ENCODE results near the gene YPEL1.

The YPEL1 gene

GRCh38 chr22:21764038-21764804 lies 28.6 kb upstream of the YPEL1 start:
- no peak overlapping the region for H3K9ac ChIP-seq
- H2AFZ ChIP-seq = no peak overlapping the region
- H3K27ac ChIP-seq = no peak overlapping the region
- no peaks in the 10 kb centered on the region for H3K4me1 ChIP-seq
- no peaks in the 10 kb centered on the region for H3K79me2 ChIP-seq
- no peaks in the 10 kb centered on the region for H3K36me3 ChIP-seq (ENCODE audit: control insufficient read depth, insufficient read depth, low read length)
- H3K9me3 ChIP-seq (ENCODE audit: control insufficient read depth, low read length) = no peaks in the 10 kb centered on the region
- H3K27me3 ChIP-seq (ENCODE audit: control insufficient read depth, insufficient read depth, low read length) = no peaks in the 10 kb centered on the region
- TF ChIP-seq CTCF (IDR thresholded peaks at IDR 0.05) = no peak
- H3K4me2 ChIP-seq (ENCODE audit: low read length) = no peak overlapping the region
- no peak overlapping the region for H3K4me3 ChIP-seq (ENCODE audit: low read depth, low read length)

- Histone ChIP-seq H3K4me1 (no peaks in the 10 kb centered on the region), H3K9ac (no peak overlapping the region), H3K79me2 (no peaks in the 10 kb centered on the region), H3K4me3 (ENCODE audit: low read depth, low read length) (no peak overlapping the region), H3K4me2 (ENCODE audit: low read length) (no peak overlapping the region), H3K9me3 (ENCODE audit: control insufficient read depth, low read length) (no peaks in the 10 kb centered on the region), H3K27me3 (ENCODE audit: control insufficient read depth, insufficient read depth, low read length) (no peaks in the 10 kb centered on the region), H3K27ac (no peak overlapping the region), H3K36me3 (ENCODE audit: control insufficient read depth, insufficient read depth, low read length) (no peaks in the 10 kb centered on the region), H2AFZ (no peak overlapping the region)
- TF ChIP-seq CTCF (IDR thresholded peaks at IDR 0.05) = no peak
Observed at GRCh38 chr22:21762712-21763581, 27.4 kb upstream of the YPEL1 start.

- H3K27me3 ChIP-seq (ENCODE audit: control insufficient read depth, insufficient read depth, low read length) = no peaks in the 10 kb centered on the region
- no peaks in the 10 kb centered on the region for H3K4me1 ChIP-seq
- H3K9ac ChIP-seq = no peak overlapping the region
- H3K4me2 ChIP-seq (ENCODE audit: low read length) = no peak overlapping the region
- H3K36me3 ChIP-seq (ENCODE audit: control insufficient read depth, insufficient read depth, low read length) = no peaks in the 10 kb centered on the region
- TF ChIP-seq CTCF (IDR thresholded peaks at IDR 0.05) = no peak
- no peak overlapping the region for H2AFZ ChIP-seq
- no peak overlapping the region for H3K27ac ChIP-seq
- H3K9me3 ChIP-seq (ENCODE audit: control insufficient read depth, low read length) = no peaks in the 10 kb centered on the region
- H3K4me3 ChIP-seq (ENCODE audit: low read depth, low read length) = no peak overlapping the region
- no peaks in the 10 kb centered on the region for H3K79me2 ChIP-seq
Observed at GRCh38 chr22:21761994-21762680, 26.5 kb upstream of the YPEL1 start.

- H2AFZ ChIP-seq = no peak overlapping the region
- no peaks in the 10 kb centered on the region for H3K36me3 ChIP-seq (ENCODE audit: control insufficient read depth, insufficient read depth, low read length)
- TF ChIP-seq CTCF (IDR thresholded peaks at IDR 0.05) = no peak
- no peak overlapping the region for H3K4me2 ChIP-seq (ENCODE audit: low read length)
- H3K9ac ChIP-seq = no peak overlapping the region
- no peak overlapping the region for H3K27ac ChIP-seq
- H3K9me3 ChIP-seq (ENCODE audit: control insufficient read depth, low read length) = no peaks in the 10 kb centered on the region
- no peaks in the 10 kb centered on the region for H3K4me1 ChIP-seq
- no peaks in the 10 kb centered on the region for H3K27me3 ChIP-seq (ENCODE audit: control insufficient read depth, insufficient read depth, low read length)
- H3K4me3 ChIP-seq (ENCODE audit: low read depth, low read length) = no peak overlapping the region
- no peaks in the 10 kb centered on the region for H3K79me2 ChIP-seq
Observed at GRCh38 chr22:21761086-21761485, 25.5 kb upstream of the YPEL1 start.

All from parathyroid adenoma (tissue), 2 donors.